ENCODE results near the gene NACC2.
A peak's percentile ranks its signal among the peaks of the same experiment; 100 is the strongest.

The NACC2 gene

GRCh38 chr9:135974220-135974573 is 120.9 kb downstream of the NACC2 start:
- no peaks in the 10 kb centered on the region for H3K27me3 ChIP-seq (replicated peaks in 2 of 5; ENCODE audit: control insufficient read depth in 4 of 5, insufficient read depth in 5 of 5, low read length in 4 of 5)
- POLR2A ChIA-PET, result no interaction called here
- H3K4me1 ChIP-seq (ENCODE audit: control extremely low read depth in 1 of 4, control insufficient read depth in 4 of 4, insufficient read depth in 4 of 4, low read length in 3 of 4), result peaks cover 8 to 67% (median 47%) of the 10 kb centered on the region in 4 experiments
- 69% methylated on average over 8 of the region's 10 CpGs for WGBS (ENCODE audit: insufficient coverage)
- H3K27ac ChIP-seq (ENCODE audit: insufficient read depth in 1 of 2, low read depth in 1 of 2, low read length in 2 of 2, poor library complexity in 1 of 2, severe bottlenecking in 2 of 2), result no peak overlapping the region
- H3K9me3 ChIP-seq (ENCODE audit: control extremely low read depth in 1 of 5, control insufficient read depth in 4 of 5, insufficient read depth in 2 of 5, low read depth in 1 of 5, low read length in 4 of 5), result no peaks in the 10 kb centered on the region
- CTCF ChIA-PET, result interaction anchor here (0.9 to 2.0 kb wide), 2 partner anchors 11 to 15 kb away, joined by 3 to 13 read pairs; no protein-coding TSS in a partner anchor
- no peak for DNase-seq
- H3K36me3 ChIP-seq (ENCODE audit: control insufficient read depth in 4 of 4, insufficient read depth in 4 of 4, low read length in 3 of 4), result no peaks in the 10 kb centered on the region
- no peak overlapping the region for H3K4me3 ChIP-seq (ENCODE audit: control insufficient read depth in 1 of 7, extremely low read depth in 1 of 7, insufficient read depth in 4 of 7, low read depth in 2 of 7, low read length in 6 of 7)

GRCh38 chr9:135973277-135974219 is 121.5 kb downstream of the NACC2 start:
- Histone ChIP-seq H3K4me1 (ENCODE audit: control extremely low read depth in 1 of 4, control insufficient read depth in 4 of 4, insufficient read depth in 4 of 4, low read length in 3 of 4) (peaks cover 13 to 67% (median 47%) of the 10 kb centered on the region in 4 experiments), H3K27ac (ENCODE audit: insufficient read depth in 1 of 2, low read depth in 1 of 2, low read length in 2 of 2, poor library complexity in 1 of 2, severe bottlenecking in 2 of 2) (no peak overlapping the region), H3K36me3 (ENCODE audit: control insufficient read depth in 4 of 4, insufficient read depth in 4 of 4, low read length in 3 of 4) (no peaks in the 10 kb centered on the region), H3K4me3 (ENCODE audit: control insufficient read depth in 1 of 7, extremely low read depth in 1 of 7, insufficient read depth in 4 of 7, low read depth in 2 of 7, low read length in 6 of 7) (no peak overlapping the region), H3K9me3 (ENCODE audit: control extremely low read depth in 1 of 5, control insufficient read depth in 4 of 5, insufficient read depth in 2 of 5, low read depth in 1 of 5, low read length in 4 of 5) (no peaks in the 10 kb centered on the region), H3K27me3 (replicated peaks in 2 of 5; ENCODE audit: control insufficient read depth in 4 of 5, insufficient read depth in 5 of 5, low read length in 4 of 5) (no peaks in the 10 kb centered on the region)
- 38% methylated on average over 15 of the region's 23 CpGs for WGBS (ENCODE audit: insufficient coverage)
- peak in 1 of 3 donors; percentile 51 for DNase-seq
- ChIA-PET POLR2A (no interaction called here), CTCF (interaction anchor here (0.9 to 2.0 kb wide), 6 partner anchors 10 to 149 kb away, joined by 3 to 13 read pairs (median 3); no protein-coding TSS in a partner anchor)

GRCh38 chr9:135971892-135972291 is 123.2 kb downstream of the NACC2 start:
- Histone ChIP-seq H3K9me3 (ENCODE audit: control extremely low read depth in 1 of 5, control insufficient read depth in 4 of 5, insufficient read depth in 2 of 5, low read depth in 1 of 5, low read length in 4 of 5) (no peaks in the 10 kb centered on the region), H3K36me3 (ENCODE audit: control insufficient read depth in 4 of 4, insufficient read depth in 4 of 4, low read length in 3 of 4) (no peaks in the 10 kb centered on the region), H3K27ac (ENCODE audit: insufficient read depth in 1 of 2, low read depth in 1 of 2, low read length in 2 of 2, poor library complexity in 1 of 2, severe bottlenecking in 2 of 2) (no peak overlapping the region), H3K4me1 (ENCODE audit: control extremely low read depth in 1 of 4, control insufficient read depth in 4 of 4, insufficient read depth in 4 of 4, low read length in 3 of 4) (peaks cover 13 to 73% (median 57%) of the 10 kb centered on the region in 4 experiments), H3K27me3 (replicated peaks in 2 of 5; ENCODE audit: control insufficient read depth in 4 of 5, insufficient read depth in 5 of 5, low read length in 4 of 5) (no peaks in the 10 kb centered on the region), H3K4me3 (ENCODE audit: control insufficient read depth in 1 of 7, extremely low read depth in 1 of 7, insufficient read depth in 4 of 7, low read depth in 2 of 7, low read length in 6 of 7) (no peak overlapping the region)
- CTCF ChIA-PET, result no interaction called here
- DNase-seq, result peak in 1 of 3 donors; percentile 46
- WGBS (ENCODE audit: insufficient coverage), result 59% methylated on average over 8 of the region's 13 CpGs
- POLR2A ChIA-PET, result no interaction called here

GRCh38 chr9:135971111-135971766 is 123.8 kb downstream of the NACC2 start:
- DNase-seq, result peak in 1 of 3 donors; percentile 39
- no peaks in the 10 kb centered on the region for H3K9me3 ChIP-seq (ENCODE audit: control extremely low read depth in 1 of 5, control insufficient read depth in 4 of 5, insufficient read depth in 2 of 5, low read depth in 1 of 5, low read length in 4 of 5)
- POLR2A ChIA-PET, result no interaction called here
- peaks cover 13 to 72% (median 50%) of the 10 kb centered on the region in 4 experiments for H3K4me1 ChIP-seq (ENCODE audit: control extremely low read depth in 1 of 4, control insufficient read depth in 4 of 4, insufficient read depth in 4 of 4, low read length in 3 of 4)
- no peaks in the 10 kb centered on the region for H3K27me3 ChIP-seq (replicated peaks in 2 of 5; ENCODE audit: control insufficient read depth in 4 of 5, insufficient read depth in 5 of 5, low read length in 4 of 5)
- 85% methylated on average over 16 of the region's 18 CpGs for WGBS (ENCODE audit: insufficient coverage)
- CTCF ChIA-PET, result interaction anchor here (5.9 to 6.1 kb wide), 2 partner anchors 17 to 151 kb away, joined by 43 to 56 read pairs; no protein-coding TSS in a partner anchor
- no peak overlapping the region for H3K27ac ChIP-seq (ENCODE audit: insufficient read depth in 1 of 2, low read depth in 1 of 2, low read length in 2 of 2, poor library complexity in 1 of 2, severe bottlenecking in 2 of 2)
- H3K4me3 ChIP-seq (ENCODE audit: control insufficient read depth in 1 of 7, extremely low read depth in 1 of 7, insufficient read depth in 4 of 7, low read depth in 2 of 7, low read length in 6 of 7), result no peak overlapping the region
- no peaks in the 10 kb centered on the region for H3K36me3 ChIP-seq (ENCODE audit: control insufficient read depth in 4 of 4, insufficient read depth in 4 of 4, low read length in 3 of 4)

- WGBS (ENCODE audit: insufficient coverage), result 96% methylated on average over 7 of the region's 9 CpGs
- Histone ChIP-seq H3K4me1 (ENCODE audit: control extremely low read depth in 1 of 4, control insufficient read depth in 4 of 4, insufficient read depth in 4 of 4, low read length in 3 of 4) (peaks cover 13 to 72% (median 49%) of the 10 kb centered on the region in 4 experiments), H3K27ac (ENCODE audit: insufficient read depth in 1 of 2, low read depth in 1 of 2, low read length in 2 of 2, poor library complexity in 1 of 2, severe bottlenecking in 2 of 2) (no peak overlapping the region), H3K36me3 (ENCODE audit: control insufficient read depth in 4 of 4, insufficient read depth in 4 of 4, low read length in 3 of 4) (no peaks in the 10 kb centered on the region), H3K4me3 (ENCODE audit: control insufficient read depth in 1 of 7, extremely low read depth in 1 of 7, insufficient read depth in 4 of 7, low read depth in 2 of 7, low read length in 6 of 7) (no peak overlapping the region), H3K9me3 (ENCODE audit: control extremely low read depth in 1 of 5, control insufficient read depth in 4 of 5, insufficient read depth in 2 of 5, low read depth in 1 of 5, low read length in 4 of 5) (no peaks in the 10 kb centered on the region), H3K27me3 (replicated peaks in 2 of 5; ENCODE audit: control insufficient read depth in 4 of 5, insufficient read depth in 5 of 5, low read length in 4 of 5) (no peaks in the 10 kb centered on the region)
- CTCF ChIA-PET, result interaction anchor here (1.3 to 6.1 kb wide), 4 partner anchors 18 to 152 kb away, joined by 3 to 56 read pairs (median 30); no protein-coding TSS in a partner anchor
- POLR2A ChIA-PET, result interaction anchor here (1.4 kb wide), 1 partner anchor 20 kb away, joined by 5 read pairs; no protein-coding TSS in a partner anchor
- DNase-seq, result no peak
Observed at GRCh38 chr9:135970128-135970815, 124.8 kb downstream of the NACC2 start.

GRCh38 chr9:135969064-135969683 is 125.9 kb downstream of the NACC2 start:
- DNase-seq, result peak; percentile 82 to 91 (median 87)
- Histone ChIP-seq H3K4me1 (ENCODE audit: control extremely low read depth in 1 of 4, control insufficient read depth in 4 of 4, insufficient read depth in 4 of 4, low read length in 3 of 4) (peaks cover 13 to 82% (median 55%) of the 10 kb centered on the region in 4 experiments), H3K9me3 (ENCODE audit: control extremely low read depth in 1 of 5, control insufficient read depth in 4 of 5, insufficient read depth in 2 of 5, low read depth in 1 of 5, low read length in 4 of 5) (no peaks in the 10 kb centered on the region), H3K36me3 (ENCODE audit: control insufficient read depth in 4 of 4, insufficient read depth in 4 of 4, low read length in 3 of 4) (no peaks in the 10 kb centered on the region), H3K27ac (ENCODE audit: insufficient read depth in 1 of 2, low read depth in 1 of 2, low read length in 2 of 2, poor library complexity in 1 of 2, severe bottlenecking in 2 of 2) (peak overlapping the region in 1 of 2 experiments; percentile 40), H3K4me3 (ENCODE audit: control insufficient read depth in 1 of 7, extremely low read depth in 1 of 7, insufficient read depth in 4 of 7, low read depth in 2 of 7, low read length in 6 of 7) (peak overlapping the region in 5 of 7 experiments; percentile 13 to 67 (median 25)), H3K27me3 (replicated peaks in 2 of 5; ENCODE audit: control insufficient read depth in 4 of 5, insufficient read depth in 5 of 5, low read length in 4 of 5) (no peaks in the 10 kb centered on the region)
- POLR2A ChIA-PET, result interaction anchor here (1.4 kb wide), 1 partner anchor 21 kb away, joined by 5 read pairs; no protein-coding TSS in a partner anchor
- WGBS (ENCODE audit: insufficient coverage), result 32% methylated on average over 6 of the region's 12 CpGs
- CTCF ChIA-PET, result interaction anchor here (1.0 to 6.1 kb wide), 7 partner anchors 14 to 154 kb away, joined by 3 to 56 read pairs (median 7); no protein-coding TSS in a partner anchor

All from common myeloid progenitor, CD34-positive (primary cell).